Central memory CD8-positive, alpha-beta T cell (primary cell): Measurements from ENCODE around the gene ADARB2.

ENCODE experiments used
- ATAC-seq: fragments of 150-1000 bp; cut with Tn5 transposase; replicated peaks from 2 replicates; pipeline ENCODE4 v1.10.0; 2022; ENCODE audit warnings: mild to moderate bottlenecking, moderate FRiP score, moderate number of reproducible peaks; ENCODE audit not compliant: poor library complexity, severe bottlenecking; ENCODE audit errors: extremely low read depth
- DNase-seq, 2 donors: peaks; one replicate each; pipeline ENCODE4 v3.0.0; 2021; ENCODE audit warnings: low spot score in 2 of 2
- H3K27ac Mint-ChIP-seq: one replicate; pipeline ENCODE4 v1.8.0; 2022; ENCODE audit warnings: low read depth, mild to moderate bottlenecking, moderate library complexity, mixed read lengths
- H3K27me3 Mint-ChIP-seq: one replicate; pipeline ENCODE4 v1.8.0; 2022; ENCODE audit warnings: mixed read lengths
- H3K36me3 Mint-ChIP-seq: one replicate; pipeline ENCODE4 v1.8.0; 2022; ENCODE audit warnings: mild to moderate bottlenecking, moderate library complexity, mixed read lengths; ENCODE audit not compliant: insufficient read depth
- H3K4me1 Mint-ChIP-seq: one replicate; pipeline ENCODE4 v1.8.0; 2022; ENCODE audit warnings: mixed read lengths
- H3K4me3 Mint-ChIP-seq: one replicate; pipeline ENCODE4 v1.8.0; 2022; ENCODE audit warnings: mild to moderate bottlenecking, moderate library complexity, mixed read lengths
- H3K9me3 Mint-ChIP-seq: one replicate; pipeline ENCODE4 v1.8.0; 2022; ENCODE audit warnings: mixed read lengths

Gene ADARB2

GRCh38 chr10:1747590-1748157 is 10.3 kb upstream of the ADARB2 start:
- ATAC-seq: no peak
- no peak overlapping the region for H3K27ac Mint-ChIP-seq
- no peaks in the 10 kb centered on the region for H3K36me3 Mint-ChIP-seq
- H3K4me3 Mint-ChIP-seq: no peak overlapping the region
- no peak for DNase-seq
- no peaks in the 10 kb centered on the region for H3K4me1 Mint-ChIP-seq
- peaks cover 33% of the 10 kb centered on the region for H3K27me3 Mint-ChIP-seq
- peaks cover 16% of the 10 kb centered on the region for H3K9me3 Mint-ChIP-seq

- no peak for DNase-seq
- no peak overlapping the region for H3K4me3 Mint-ChIP-seq
- H3K4me1 Mint-ChIP-seq: no peaks in the 10 kb centered on the region
- peaks cover 16% of the 10 kb centered on the region for H3K9me3 Mint-ChIP-seq
- ATAC-seq: no peak
- H3K27me3 Mint-ChIP-seq: peaks cover 36% of the 10 kb centered on the region
- H3K36me3 Mint-ChIP-seq: no peaks in the 10 kb centered on the region
- H3K27ac Mint-ChIP-seq: no peak overlapping the region
These were observed 9.5 kb upstream of the ADARB2 start for GRCh38 chr10:1746796-1747195.

GRCh38 chr10:1745780-1746456 is 8.6 kb upstream of the ADARB2 start:
- Mint-ChIP-seq H3K27me3 (peaks cover 42% of the 10 kb centered on the region), H3K27ac (no peak overlapping the region), H3K36me3 (no peaks in the 10 kb centered on the region), H3K4me3 (no peak overlapping the region), H3K9me3 (peaks cover 11% of the 10 kb centered on the region), H3K4me1 (no peaks in the 10 kb centered on the region)
- ATAC-seq (no peak), DNase-seq (no peak)

GRCh38 chr10:1744524-1744923 is 7.2 kb upstream of the ADARB2 start:
- Mint-ChIP-seq H3K4me1 (no peaks in the 10 kb centered on the region), H3K4me3 (no peak overlapping the region), H3K9me3 (peaks cover 7% of the 10 kb centered on the region), H3K36me3 (no peaks in the 10 kb centered on the region), H3K27ac (no peak overlapping the region), H3K27me3 (peaks cover 56% of the 10 kb centered on the region)
- no peak for ATAC-seq
- no peak for DNase-seq

- H3K9me3 Mint-ChIP-seq: no peaks in the 10 kb centered on the region
- DNase-seq (no peak), ATAC-seq (no peak)
- no peak overlapping the region for H3K27ac Mint-ChIP-seq
- H3K36me3 Mint-ChIP-seq: no peaks in the 10 kb centered on the region
- H3K4me3 Mint-ChIP-seq: no peak overlapping the region
- no peaks in the 10 kb centered on the region for H3K4me1 Mint-ChIP-seq
- peaks cover 70% of the 10 kb centered on the region for H3K27me3 Mint-ChIP-seq
These were observed 5.8 kb upstream of the ADARB2 start for GRCh38 chr10:1743141-1743540.

GRCh38 chr10:1741450-1741849 is 4.1 kb upstream of the ADARB2 start:
- no peak overlapping the region for H3K27ac Mint-ChIP-seq
- ATAC-seq (no peak), DNase-seq (no peak)
- H3K9me3 Mint-ChIP-seq: no peaks in the 10 kb centered on the region
- no peak overlapping the region for H3K4me3 Mint-ChIP-seq
- no peaks in the 10 kb centered on the region for H3K4me1 Mint-ChIP-seq
- no peaks in the 10 kb centered on the region for H3K36me3 Mint-ChIP-seq
- H3K27me3 Mint-ChIP-seq: peaks cover 84% of the 10 kb centered on the region

- Mint-ChIP-seq H3K27ac (no peak overlapping the region), H3K9me3 (no peaks in the 10 kb centered on the region), H3K4me1 (no peaks in the 10 kb centered on the region), H3K36me3 (no peaks in the 10 kb centered on the region), H3K27me3 (peaks cover 86% of the 10 kb centered on the region), H3K4me3 (no peak overlapping the region)
- DNase-seq: no peak
- no peak for ATAC-seq
These were observed 2.4 kb upstream of the ADARB2 start for GRCh38 chr10:1739751-1740150.

- H3K27me3 Mint-ChIP-seq: peaks cover 89% of the 10 kb centered on the region
- H3K27ac Mint-ChIP-seq: no peak overlapping the region
- DNase-seq (no peak), ATAC-seq (no peak)
- no peaks in the 10 kb centered on the region for H3K9me3 Mint-ChIP-seq
- H3K36me3 Mint-ChIP-seq: no peaks in the 10 kb centered on the region
- no peaks in the 10 kb centered on the region for H3K4me1 Mint-ChIP-seq
- H3K4me3 Mint-ChIP-seq: no peak overlapping the region
These were observed 1.6 kb upstream of the ADARB2 start for GRCh38 chr10:1738950-1739349.

GRCh38 chr10:1736972-1737221 is 428 bp downstream of the ADARB2 start:
- Mint-ChIP-seq H3K36me3 (no peaks in the 10 kb centered on the region), H3K9me3 (no peaks in the 10 kb centered on the region), H3K4me1 (no peaks in the 10 kb centered on the region), H3K4me3 (no peak overlapping the region), H3K27me3 (peaks cover 86% of the 10 kb centered on the region), H3K27ac (no peak overlapping the region)
- DNase-seq: no peak
- ATAC-seq: no peak

GRCh38 chr10:1736144-1736971 is 967 bp downstream of the ADARB2 start:
- peaks cover 84% of the 10 kb centered on the region for H3K27me3 Mint-ChIP-seq
- ATAC-seq (no peak), DNase-seq (no peak)
- no peak overlapping the region for H3K27ac Mint-ChIP-seq
- no peaks in the 10 kb centered on the region for H3K36me3 Mint-ChIP-seq
- H3K4me1 Mint-ChIP-seq: no peaks in the 10 kb centered on the region
- no peak overlapping the region for H3K4me3 Mint-ChIP-seq
- H3K9me3 Mint-ChIP-seq: no peaks in the 10 kb centered on the region

GRCh38 chr10:1735562-1735961 is 1.8 kb downstream of the ADARB2 start:
- Mint-ChIP-seq H3K27ac (no peak overlapping the region), H3K9me3 (no peaks in the 10 kb centered on the region), H3K27me3 (peaks cover 84% of the 10 kb centered on the region), H3K4me3 (no peak overlapping the region), H3K36me3 (no peaks in the 10 kb centered on the region), H3K4me1 (no peaks in the 10 kb centered on the region)
- DNase-seq (no peak), ATAC-seq (no peak)

- no peaks in the 10 kb centered on the region for H3K9me3 Mint-ChIP-seq
- ATAC-seq: no peak
- H3K4me3 Mint-ChIP-seq: no peak overlapping the region
- H3K36me3 Mint-ChIP-seq: no peaks in the 10 kb centered on the region
- H3K27ac Mint-ChIP-seq: no peak overlapping the region
- H3K4me1 Mint-ChIP-seq: no peaks in the 10 kb centered on the region
- peaks cover 84% of the 10 kb centered on the region for H3K27me3 Mint-ChIP-seq
- DNase-seq: no peak
These were observed 3.0 kb downstream of the ADARB2 start for GRCh38 chr10:1734288-1734687.

GRCh38 chr10:1733720-1734119 is 3.6 kb downstream of the ADARB2 start:
- no peak overlapping the region for H3K27ac Mint-ChIP-seq
- peaks cover 79% of the 10 kb centered on the region for H3K27me3 Mint-ChIP-seq
- ATAC-seq (no peak), DNase-seq (no peak)
- no peaks in the 10 kb centered on the region for H3K36me3 Mint-ChIP-seq
- no peaks in the 10 kb centered on the region for H3K9me3 Mint-ChIP-seq
- no peak overlapping the region for H3K4me3 Mint-ChIP-seq
- H3K4me1 Mint-ChIP-seq: no peaks in the 10 kb centered on the region
